Measurements from ENCODE around the gene ZFAND2B. TPM values are rescaled to one million over a fixed set of nuclear protein-coding genes. Genes with fewer than 3 reads are reported as not detected.

ZFAND2B gene
- total and polyA plus RNA-seq, 10 donors: 39.4 to 77.7 (median 52.4) TPM

GRCh38 chr2:219214786-219215185, 8.2 kb downstream of the ZFAND2B start:
- intact Hi-C loops (cut with DNase I; ENCODE audit: low total_unique reads): no loop called here
- Histone ChIP-seq H3K36me3 (peaks cover 0 to 65% (median 4%) of the 10 kb centered on the region in 6 donors), H3K4me3 (no peak overlapping the region), H3K4me1 (peaks cover 21 to 69% (median 35%) of the 10 kb centered on the region in 6 donors), H3K27ac (no peak overlapping the region), H3K9me3 (no peaks in the 10 kb centered on the region), H3K27me3 (replicated peaks in 1 of 7) (no peaks in the 10 kb centered on the region)
- DNase-seq: no peak
- 86 to 97% (median 93%) methylated on average over 6 of the region's 6 CpGs for WGBS, 5 donors
- TF ChIP-seq POLR2AphosphoS5 (IDR thresholded peaks at IDR 0.05): no peak
- no peak for TF ChIP-seq CTCF (IDR thresholded peaks at IDR 0.05 in 8 of 11, conservative IDR thresholded peaks at IDR 0.05 in 3 of 11)

GRCh38 chr2:219215871-219216534, 9.4 kb downstream of the ZFAND2B start:
- no peak for DNase-seq
- no peaks in the 10 kb centered on the region for H3K9me3 ChIP-seq
- TF ChIP-seq POLR2A (IDR thresholded peaks at IDR 0.05) (no peak), POLR2AphosphoS5 (IDR thresholded peaks at IDR 0.05) (no peak), CTCF (IDR thresholded peaks at IDR 0.05 in 8 of 11, conservative IDR thresholded peaks at IDR 0.05 in 3 of 11) (no peak)
- H3K36me3 ChIP-seq: peaks cover 0 to 65% (median 14%) of the 10 kb centered on the region in 6 donors
- H3K4me3 ChIP-seq: no peak overlapping the region
- H3K27me3 ChIP-seq (replicated peaks in 1 of 7): no peaks in the 10 kb centered on the region
- peaks cover 23 to 69% (median 36%) of the 10 kb centered on the region in 6 donors for H3K4me1 ChIP-seq
- H3K27ac ChIP-seq: no peak overlapping the region
- 92 to 96% (median 94%) methylated on average over 24 to 27 of the region's 27 CpGs for WGBS, 5 donors
- intact Hi-C loops (cut with DNase I; ENCODE audit: low total_unique reads): no loop called here

DNA sequence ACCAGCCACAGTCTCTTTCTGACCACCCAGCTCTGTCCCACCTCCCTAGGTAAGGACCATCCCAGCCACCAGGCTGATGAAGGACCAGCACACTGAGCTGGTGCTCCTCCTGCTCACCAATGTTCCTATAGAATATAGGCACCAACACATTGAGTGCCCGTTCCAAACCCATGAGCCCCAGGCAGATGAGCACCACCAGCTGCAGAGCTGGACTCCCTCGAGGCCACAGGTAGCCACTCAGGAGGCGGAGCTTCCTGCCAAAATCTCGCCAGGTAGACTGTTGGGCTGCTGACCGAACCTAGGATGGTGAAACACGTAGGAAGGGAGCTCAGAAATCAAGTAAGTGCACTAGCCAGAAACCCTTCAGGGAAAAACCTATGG, 9.9 kb downstream of the ZFAND2B start:
- Histone ChIP-seq H3K9me3 (no peaks in the 10 kb centered on the region), H3K27ac (no peak overlapping the region), H3K4me3 (no peak overlapping the region), H3K4me1 (peaks cover 23 to 67% (median 31%) of the 10 kb centered on the region in 6 donors), H3K36me3 (peaks cover 0 to 68% (median 19%) of the 10 kb centered on the region in 6 donors), H3K27me3 (replicated peaks in 1 of 7) (no peaks in the 10 kb centered on the region)
- no peak for DNase-seq
- intact Hi-C loops (cut with DNase I; ENCODE audit: low total_unique reads): no loop called here
- TF ChIP-seq CTCF (IDR thresholded peaks at IDR 0.05 in 8 of 11, conservative IDR thresholded peaks at IDR 0.05 in 3 of 11): no peak
- TF ChIP-seq POLR2A (IDR thresholded peaks at IDR 0.05): no peak
- TF ChIP-seq POLR2AphosphoS5 (IDR thresholded peaks at IDR 0.05): no peak
- 83 to 92% (median 87%) methylated on average over 5 to 6 of the region's 6 CpGs for WGBS, 5 donors

DNA sequence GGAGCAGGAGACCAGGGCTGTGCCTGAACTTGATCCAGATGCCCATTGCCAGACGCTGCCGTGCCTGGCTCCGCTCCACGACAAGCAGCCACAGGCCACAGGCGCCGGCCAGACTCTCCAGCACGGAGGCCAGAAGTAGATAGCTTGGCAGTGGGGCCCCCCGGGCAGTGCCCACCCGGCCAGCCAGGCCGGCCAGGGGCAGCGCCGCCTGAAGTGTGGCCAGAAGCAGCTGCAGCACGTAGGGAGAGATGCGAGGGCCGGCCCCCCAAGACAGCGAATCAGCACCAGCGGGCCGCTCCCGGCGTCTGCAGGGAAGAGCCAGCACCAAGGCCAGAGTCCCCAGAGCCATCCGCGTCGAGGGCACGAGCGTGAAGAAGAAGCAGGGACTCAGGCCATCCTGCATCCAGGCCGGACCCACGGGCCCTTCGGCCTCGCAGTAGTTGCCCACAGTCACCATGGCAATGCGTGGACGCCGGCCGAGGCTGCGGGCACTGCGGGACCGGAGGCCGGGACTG, 11.7 kb downstream of the ZFAND2B start:
- Histone ChIP-seq H3K27me3 (replicated peaks in 1 of 7) (no peaks in the 10 kb centered on the region), H3K27ac (peak overlapping the region; percentile 68 to 90 (median 84)), H3K4me3 (peak overlapping the region; percentile 52 to 93 (median 61)), H3K4me1 (peaks cover 23 to 55% (median 31%) of the 10 kb centered on the region in 6 donors), H3K9me3 (no peaks in the 10 kb centered on the region), H3K36me3 (peaks cover 0 to 71% (median 36%) of the 10 kb centered on the region in 6 donors)
- 0 to 2% (median 1%) methylated on average over 28 to 37 of the region's 37 CpGs; no CpG with 5 or more reads in 1 of the 5 donors for WGBS, 5 donors
- intact Hi-C loops (cut with DNase I; ENCODE audit: low total_unique reads): no loop called here
- no peak for DNase-seq
- TF ChIP-seq POLR2AphosphoS5 (IDR thresholded peaks at IDR 0.05) (no peak), CTCF (IDR thresholded peaks at IDR 0.05 in 8 of 11, conservative IDR thresholded peaks at IDR 0.05 in 3 of 11) (no peak), POLR2A (IDR thresholded peaks at IDR 0.05) (no peak)

Data from spleen (tissue), 11 donors.